ENCODE data around the gene DLG1. TPM values are rescaled to one million over a fixed set of nuclear protein-coding genes. Genes with fewer than 3 reads are reported as not detected.

The DLG1 gene
- total RNA-seq, 1 experiment from 2014 or later, result 127 TPM

GRCh38 chr3:197257711-197258110, 40.7 kb downstream of the DLG1 start:
- Mint-ChIP-seq H3K27me3 (ENCODE audit: unreplicated experiment) (no peaks in the 10 kb centered on the region), H3K27ac (ENCODE audit: unreplicated experiment) (no peak overlapping the region), H3K4me3 (ENCODE audit: low read depth, unreplicated experiment) (no peak overlapping the region), H3K4me1 (ENCODE audit: low read depth, unreplicated experiment) (peaks cover 8% of the 10 kb centered on the region), H3K36me3 (ENCODE audit: insufficient read depth, unreplicated experiment) (no peaks in the 10 kb centered on the region), H3K9me3 (ENCODE audit: low read depth, unreplicated experiment) (no peaks in the 10 kb centered on the region)
- no TSS peak for BruUV-seq (replicated peaks)
- CTCF ChIA-PET, result interaction anchor here (1.2 to 3.4 kb wide), 3 partner anchors 11 to 245 kb away, joined by 5 to 19 read pairs (median 14); no protein-coding TSS in a partner anchor
- TF ChIP-seq CTCF (IDR thresholded peaks at IDR 0.05; ENCODE audit: unreplicated experiment), result no peak
- DNase-seq, result no peak
- intact Hi-C loops (cut with micrococcal nuclease; ENCODE audit: unreplicated experiment), result loop anchor here (2.0 to 5.0 kb wide), 2 partner anchors 40 to 243 kb away; partner anchors contain the start of gene DLG1

GRCh38 chr3:197256836-197257444, 41.5 kb downstream of the DLG1 start:
- Mint-ChIP-seq H3K4me1 (ENCODE audit: low read depth, unreplicated experiment) (peaks cover 8% of the 10 kb centered on the region), H3K27ac (ENCODE audit: unreplicated experiment) (no peak overlapping the region), H3K27me3 (ENCODE audit: unreplicated experiment) (no peaks in the 10 kb centered on the region), H3K4me3 (ENCODE audit: low read depth, unreplicated experiment) (no peak overlapping the region), H3K9me3 (ENCODE audit: low read depth, unreplicated experiment) (no peaks in the 10 kb centered on the region), H3K36me3 (ENCODE audit: insufficient read depth, unreplicated experiment) (no peaks in the 10 kb centered on the region)
- intact Hi-C loops (cut with micrococcal nuclease; ENCODE audit: unreplicated experiment), result loop anchor here (1.0 to 5.0 kb wide), 3 partner anchors 40 to 244 kb away; partner anchors contain the start of gene DLG1
- TF ChIP-seq CTCF (IDR thresholded peaks at IDR 0.05; ENCODE audit: unreplicated experiment), result peak; percentile 28
- peak; percentile 27 for DNase-seq
- BruUV-seq (replicated peaks), result no TSS peak
- CTCF ChIA-PET, result interaction anchor here (0.9 to 3.4 kb wide), 4 partner anchors 12 to 245 kb away, joined by 3 to 19 read pairs (median 10); no protein-coding TSS in a partner anchor

- TF ChIP-seq CTCF (IDR thresholded peaks at IDR 0.05; ENCODE audit: unreplicated experiment), result no peak
- Mint-ChIP-seq H3K9me3 (ENCODE audit: low read depth, unreplicated experiment) (no peaks in the 10 kb centered on the region), H3K36me3 (ENCODE audit: insufficient read depth, unreplicated experiment) (peaks cover 5% of the 10 kb centered on the region), H3K27me3 (ENCODE audit: unreplicated experiment) (no peaks in the 10 kb centered on the region), H3K27ac (ENCODE audit: unreplicated experiment) (no peak overlapping the region), H3K4me3 (ENCODE audit: low read depth, unreplicated experiment) (no peak overlapping the region), H3K4me1 (ENCODE audit: low read depth, unreplicated experiment) (peaks cover 8% of the 10 kb centered on the region)
- CTCF ChIA-PET, result interaction anchor here (0.6 to 3.4 kb wide), 3 partner anchors 13 to 246 kb away, joined by 3 to 19 read pairs (median 14); no protein-coding TSS in a partner anchor
- no TSS peak for BruUV-seq (replicated peaks)
- no peak for DNase-seq
- intact Hi-C loops (cut with micrococcal nuclease; ENCODE audit: unreplicated experiment), result loop anchor here (1.0 to 5.0 kb wide), 3 partner anchors 41 to 245 kb away; partner anchors contain the start of gene DLG1
These were observed 42.3 kb downstream of the DLG1 start for GRCh38 chr3:197256104-197256503.

- H3K36me3 Mint-ChIP-seq (ENCODE audit: insufficient read depth, unreplicated experiment), result peaks cover 11% of the 10 kb centered on the region
- peaks cover 8% of the 10 kb centered on the region for H3K4me1 Mint-ChIP-seq (ENCODE audit: low read depth, unreplicated experiment)
- no peak for DNase-seq
- no peaks in the 10 kb centered on the region for H3K27me3 Mint-ChIP-seq (ENCODE audit: unreplicated experiment)
- CTCF ChIA-PET, result no interaction called here
- no peak overlapping the region for H3K4me3 Mint-ChIP-seq (ENCODE audit: low read depth, unreplicated experiment)
- TF ChIP-seq CTCF (IDR thresholded peaks at IDR 0.05; ENCODE audit: unreplicated experiment), result no peak
- H3K27ac Mint-ChIP-seq (ENCODE audit: unreplicated experiment), result no peak overlapping the region
- BruUV-seq (replicated peaks), result no TSS peak
- intact Hi-C loops (cut with micrococcal nuclease; ENCODE audit: unreplicated experiment), result no loop called here
- peaks cover 2% of the 10 kb centered on the region for H3K9me3 Mint-ChIP-seq (ENCODE audit: low read depth, unreplicated experiment)
These were observed 45.0 kb downstream of the DLG1 start for GRCh38 chr3:197253238-197253947.

Data from Calu3 (cell line).